Mesendoderm (in vitro differentiated cells): ENCODE results near the gene GDF15.
A peak's percentile ranks its signal among the peaks of the same experiment; 100 is the strongest.

Experiments used
- DNase-seq: peaks from one replicate; pipeline ENCODE4 v3.0.0; 2013
- H2AK5ac ChIP-seq: 2 replicates; pipeline ENCODE4 v1.6.1; 2013; ENCODE audit warnings: low read length, inconsistent platforms
- H2BK120ac ChIP-seq: 2 replicates; pipeline ENCODE4 v1.6.1; 2013; ENCODE audit warnings: low read depth, mild to moderate bottlenecking, low read length, moderate library complexity, mixed read lengths
- H2BK15ac ChIP-seq: replicated peaks from 2 replicates; pipeline ENCODE4 v1.6.1; 2013; ENCODE audit warnings: low read depth, mild to moderate bottlenecking, moderate library complexity
- H2BK5ac ChIP-seq: 2 replicates; pipeline ENCODE4 v1.6.1; 2013; ENCODE audit warnings: low read length, inconsistent platforms
- H3K18ac ChIP-seq: 2 replicates; pipeline ENCODE4 v1.6.1; 2013; ENCODE audit warnings: mild to moderate bottlenecking, low read length, mixed read lengths
- H3K23ac ChIP-seq: one replicate; pipeline ENCODE4 v1.6.1; 2013; ENCODE audit warnings: low read length
- H3K27ac ChIP-seq: 2 replicates; pipeline ENCODE4 v1.5.1; 2013; ENCODE audit warnings: low read depth, mild to moderate bottlenecking, inconsistent platforms, low read length, moderate library complexity
- H3K27me3 ChIP-seq: 2 replicates; pipeline ENCODE4 v1.6.1; 2013; ENCODE audit warnings: low read length, control low read depth, mild to moderate bottlenecking, inconsistent platforms; ENCODE audit not compliant: insufficient read depth, poor library complexity
- H3K36me3 ChIP-seq: 2 replicates; pipeline ENCODE4 v1.6.1; 2013; ENCODE audit warnings: low read length, inconsistent platforms; ENCODE audit not compliant: control insufficient read depth, insufficient read depth
- H3K4ac ChIP-seq: one replicate; pipeline ENCODE4 v1.6.1; 2013; ENCODE audit warnings: low read depth, mild to moderate bottlenecking, low read length, moderate library complexity
- H3K4me1 ChIP-seq: 2 replicates; pipeline ENCODE4 v1.6.1; 2013; ENCODE audit warnings: low read depth, low read length, inconsistent platforms; ENCODE audit not compliant: control insufficient read depth
- H3K4me2 ChIP-seq: 2 replicates; pipeline ENCODE4 v1.6.1; 2013; ENCODE audit warnings: low read length
- H3K4me3 ChIP-seq: 2 replicates; pipeline ENCODE4 v1.5.1; 2013; ENCODE audit warnings: mild to moderate bottlenecking, low read length
- H3K56ac ChIP-seq: one replicate; pipeline ENCODE4 v1.6.1; 2013; ENCODE audit warnings: low read length
- H3K79me1 ChIP-seq: 2 replicates; pipeline ENCODE4 v1.6.1; 2013; ENCODE audit warnings: low read length, inconsistent platforms
- H3K79me2 ChIP-seq: 2 replicates; pipeline ENCODE4 v1.6.1; 2013; ENCODE audit warnings: mild to moderate bottlenecking, low read length; ENCODE audit not compliant: control insufficient read depth, insufficient read depth
- H3K9ac ChIP-seq: 2 replicates; pipeline ENCODE4 v1.6.1; 2013; ENCODE audit warnings: low read length, inconsistent platforms
- H4K5ac ChIP-seq: one replicate; pipeline ENCODE4 v1.6.1; 2013; ENCODE audit warnings: low read length
- H4K8ac ChIP-seq: one replicate; pipeline ENCODE4 v1.6.1; 2013; ENCODE audit warnings: low read depth, mild to moderate bottlenecking, control low read depth, low read length, moderate library complexity
- WGBS: extraction: QIAGEN DNeasy Blood & Tissue Kit; methylation state at CpG from one replicate; pipeline ENCODE4 v1.1.7; 2013; ENCODE audit warnings: low lambda C conversion rate, missing lambda C conversion rate; ENCODE audit not compliant: insufficient coverage; ENCODE audit errors: extremely low coverage; 5-methylcytosine and 5-hydroxymethylcytosine counted together

GDF15 gene

GRCh38 chr19:18416778-18417249 lies 30.9 kb downstream of the GDF15 start:
- Histone ChIP-seq H3K18ac (peak overlapping the region; percentile 78), H3K56ac (peak overlapping the region; percentile 85), H3K4me2 (peak overlapping the region; percentile 88), H3K4ac (peak overlapping the region; percentile 90), H3K79me1 (peaks cover 4% of the 10 kb centered on the region), H3K9ac (peak overlapping the region; percentile 60), H2AK5ac (no peak overlapping the region), H2BK5ac (peak overlapping the region; percentile 57), H3K27me3 (no peaks in the 10 kb centered on the region), H2BK120ac (peak overlapping the region; percentile 49), H4K8ac (peak overlapping the region; percentile 58), H3K79me2 (peaks cover 2% of the 10 kb centered on the region), H2BK15ac (no peak overlapping the region), H3K23ac (no peak overlapping the region), H3K4me1 (peaks cover 7% of the 10 kb centered on the region), H3K4me3 (no peak overlapping the region), H3K27ac (peak overlapping the region; percentile 96), H4K5ac (no peak overlapping the region), H3K36me3 (no peaks in the 10 kb centered on the region)
- DNase-seq, result peak; percentile 96
- no CpG with 5 or more reads among the region's 44 CpGs for WGBS

GRCh38 chr19:18417250-18418028 lies 31.5 kb downstream of the GDF15 start:
- H3K23ac ChIP-seq, result no peak overlapping the region
- H2AK5ac ChIP-seq, result peak overlapping the region; percentile 74
- H3K36me3 ChIP-seq, result no peaks in the 10 kb centered on the region
- H3K4me2 ChIP-seq, result peak overlapping the region; percentile 88
- peak overlapping the region; percentile 82 for H3K9ac ChIP-seq
- peak overlapping the region; percentile 90 for H3K4ac ChIP-seq
- DNase-seq, result peak; percentile 94
- H3K56ac ChIP-seq, result peak overlapping the region; percentile 95
- peak overlapping the region; percentile 58 for H4K8ac ChIP-seq
- peak overlapping the region; percentile 16 for H2BK120ac ChIP-seq
- H3K4me3 ChIP-seq, result no peak overlapping the region
- peaks cover 4% of the 10 kb centered on the region for H3K79me1 ChIP-seq
- H3K27ac ChIP-seq, result peak overlapping the region; percentile 91
- H2BK15ac ChIP-seq, result no peak overlapping the region
- WGBS, result no CpG with 5 or more reads among the region's 53 CpGs
- peak overlapping the region; percentile 78 for H3K18ac ChIP-seq
- peak overlapping the region; percentile 80 for H2BK5ac ChIP-seq
- H3K27me3 ChIP-seq, result no peaks in the 10 kb centered on the region
- H3K4me1 ChIP-seq, result peaks cover 7% of the 10 kb centered on the region
- H4K5ac ChIP-seq, result no peak overlapping the region
- peaks cover 5% of the 10 kb centered on the region for H3K79me2 ChIP-seq

- Histone ChIP-seq H2AK5ac (peak overlapping the region; percentile 74), H2BK15ac (no peak overlapping the region), H3K79me2 (peaks cover 5% of the 10 kb centered on the region), H2BK5ac (peak overlapping the region; percentile 80), H4K8ac (no peak overlapping the region), H3K4me3 (no peak overlapping the region), H3K4me1 (peaks cover 7% of the 10 kb centered on the region), H3K79me1 (peaks cover 4% of the 10 kb centered on the region), H3K9ac (peak overlapping the region; percentile 82), H3K56ac (peak overlapping the region; percentile 95), H4K5ac (no peak overlapping the region), H3K36me3 (no peaks in the 10 kb centered on the region), H3K18ac (peak overlapping the region; percentile 29), H3K27ac (peak overlapping the region; percentile 31), H3K4ac (peak overlapping the region; percentile 9), H3K4me2 (peak overlapping the region; percentile 66), H2BK120ac (peak overlapping the region; percentile 14), H3K23ac (no peak overlapping the region), H3K27me3 (no peaks in the 10 kb centered on the region)
- DNase-seq, result no peak
- WGBS, result no CpG with 5 or more reads among the region's 30 CpGs
Measured at GRCh38 chr19:18418029-18418482, 32.1 kb downstream of the GDF15 start.

GRCh38 chr19:18418483-18419194 lies 32.7 kb downstream of the GDF15 start:
- Histone ChIP-seq H3K4ac (no peak overlapping the region), H2AK5ac (peak overlapping the region; percentile 54), H3K27ac (peak overlapping the region; percentile 31), H2BK5ac (peak overlapping the region; percentile 45), H3K56ac (peak overlapping the region; percentile 95), H3K4me2 (peak overlapping the region; percentile 19), H2BK15ac (no peak overlapping the region), H3K27me3 (no peaks in the 10 kb centered on the region), H3K79me2 (peaks cover 7% of the 10 kb centered on the region), H3K36me3 (no peaks in the 10 kb centered on the region), H3K23ac (no peak overlapping the region), H2BK120ac (peak overlapping the region; percentile 14), H3K18ac (peak overlapping the region; percentile 5), H3K9ac (peak overlapping the region; percentile 70), H4K8ac (no peak overlapping the region), H4K5ac (no peak overlapping the region), H3K79me1 (peaks cover 8% of the 10 kb centered on the region), H3K4me3 (no peak overlapping the region), H3K4me1 (peaks cover 7% of the 10 kb centered on the region)
- DNase-seq, result no peak
- WGBS, result no CpG with 5 or more reads among the region's 39 CpGs

- H3K18ac ChIP-seq, result peak within 1 kb of the TSS; percentile 20
- peak within 1 kb of the TSS; percentile 95 for H3K56ac ChIP-seq
- peaks cover 7% of the 10 kb centered on the region for H3K79me2 ChIP-seq
- H2BK120ac ChIP-seq, result peak within 1 kb of the TSS; percentile 14
- peak within 1 kb of the TSS; percentile 54 for H2AK5ac ChIP-seq
- H3K23ac ChIP-seq, result no peak within 1 kb of the TSS
- H3K9ac ChIP-seq, result peak within 1 kb of the TSS; percentile 70
- peaks cover 8% of the 10 kb centered on the region for H3K79me1 ChIP-seq
- peak within 1 kb of the TSS; percentile 58 for H3K4ac ChIP-seq
- no peaks in the 10 kb centered on the region for H3K36me3 ChIP-seq
- peak within 1 kb of the TSS; percentile 45 for H2BK5ac ChIP-seq
- peak within 1 kb of the TSS; percentile 29 for H3K4me3 ChIP-seq
- no peak within 1 kb of the TSS for H4K8ac ChIP-seq
- peak within 1 kb of the TSS; percentile 31 for H3K27ac ChIP-seq
- no peak within 1 kb of the TSS for H4K5ac ChIP-seq
- H3K27me3 ChIP-seq, result no peaks in the 10 kb centered on the region
- peak; percentile 86 for DNase-seq
- no peak within 1 kb of the TSS for H2BK15ac ChIP-seq
- no CpG with 5 or more reads among the region's 80 CpGs for WGBS
- H3K4me2 ChIP-seq, result peak within 1 kb of the TSS; percentile 45
- peaks cover 7% of the 10 kb centered on the region for H3K4me1 ChIP-seq
Measured at GRCh38 chr19:18419195-18419698, 33.3 kb downstream of the GDF15 start, which contains the start of gene SSBP4. SSBP4 (plus strand) TSS chr19:18419398; CDS start chr19:18419649, 251 bp downstream.
